Astrocyte (in vitro differentiated cells and primary cell): ENCODE results near the gene SLFN14. TPM values are rescaled to one million over a fixed set of nuclear protein-coding genes. Genes with fewer than 3 reads are reported as not detected.

Experiments
- DNase-seq: peaks from one replicate; pipeline ENCODE4 v3.0.0-alpha.2; 2010; ENCODE audit warnings: low read depth
- FAIRE-seq: peaks from 2 replicates; lab custom pipeline; 2011; peaks lifted over from hg19 to GRCh38; lab: Jason Lieb, UNC
- H2AFZ ChIP-seq: 2 replicates; pipeline ENCODE4 v1.6.0; 2012; ENCODE audit warnings: low read depth, low read length, inconsistent platforms
- H3K27ac ChIP-seq: 2 replicates; pipeline ENCODE4 v1.5.1; 2011; ENCODE audit warnings: low read depth, low read length, inconsistent platforms
- H3K27me3 ChIP-seq: 2 replicates; pipeline ENCODE4 v1.6.0; 2011; ENCODE audit warnings: low read length, inconsistent platforms; ENCODE audit not compliant: insufficient read depth
- H3K36me3 ChIP-seq: 2 replicates; pipeline ENCODE4 v1.5.1; 2011; ENCODE audit warnings: low read length, inconsistent platforms; ENCODE audit not compliant: insufficient read depth
- H3K4me1 ChIP-seq: 2 replicates; pipeline ENCODE4 v1.5.1; 2011; ENCODE audit warnings: low read length, inconsistent platforms; ENCODE audit not compliant: insufficient read depth
- H3K4me2 ChIP-seq: 2 replicates; pipeline ENCODE4 v1.6.0; 2012; ENCODE audit warnings: low read length, inconsistent platforms
- H3K4me3 ChIP-seq: 2 replicates; pipeline ENCODE4 v1.5.1; 2011; ENCODE audit warnings: low read depth, mild to moderate bottlenecking, low read length, inconsistent platforms; ENCODE audit not compliant: insufficient read depth
- H3K79me2 ChIP-seq: 2 replicates; pipeline ENCODE4 v1.6.0; 2012; ENCODE audit warnings: mild to moderate bottlenecking, low read length, inconsistent platforms; ENCODE audit not compliant: insufficient read depth
- H3K9ac ChIP-seq: 2 replicates; pipeline ENCODE4 v1.6.0; 2012; ENCODE audit warnings: mild to moderate bottlenecking, low read length, inconsistent platforms
- H3K9me3 ChIP-seq: 2 replicates; pipeline ENCODE4 v1.5.1; 2012; ENCODE audit warnings: low read depth, mild to moderate bottlenecking, low read length, inconsistent platforms; ENCODE audit not compliant: insufficient read depth
- H4K20me1 ChIP-seq: 2 replicates; pipeline ENCODE4 v1.6.0; 2012; ENCODE audit warnings: low read length, inconsistent platforms; ENCODE audit not compliant: insufficient read depth
- H3K27ac Mint-ChIP-seq: one replicate; pipeline ENCODE4 v1.8.0; 2021; ENCODE audit warnings: mild to moderate bottlenecking, mixed read lengths; ENCODE audit not compliant: unreplicated experiment
- H3K27me3 Mint-ChIP-seq: one replicate; pipeline ENCODE4 v1.8.0; 2021; ENCODE audit warnings: low read depth, mixed read lengths; ENCODE audit not compliant: unreplicated experiment
- H3K36me3 Mint-ChIP-seq: one replicate; pipeline ENCODE4 v1.8.0; 2021; ENCODE audit warnings: low read depth, mixed read lengths; ENCODE audit not compliant: unreplicated experiment
- H3K4me1 Mint-ChIP-seq: one replicate; pipeline ENCODE4 v1.8.0; 2021; ENCODE audit warnings: low read depth, mixed read lengths; ENCODE audit not compliant: unreplicated experiment
- H3K4me3 Mint-ChIP-seq: one replicate; pipeline ENCODE4 v1.8.0; 2021; ENCODE audit warnings: mild to moderate bottlenecking, moderate library complexity, mixed read lengths; ENCODE audit not compliant: unreplicated experiment
- H3K9me3 Mint-ChIP-seq: one replicate; pipeline ENCODE4 v1.8.0; 2021; ENCODE audit warnings: mild to moderate bottlenecking, mixed read lengths; ENCODE audit not compliant: unreplicated experiment
- EZH2 ChIP-seq: IDR thresholded peaks from 2 replicates; pipeline ENCODE4 v1.6.1; 2012; ENCODE audit warnings: mild to moderate bottlenecking, low read length, inconsistent platforms; ENCODE audit not compliant: insufficient read depth
- total RNA-seq: library from RNA; stranded (reverse); gene quantifications from 2 replicates; pipeline ENCODE4 v1.2.1, GENCODE V29; 2021
- TF ChIP-seq, protein P1 (sequence below): IDR thresholded peaks from 2 replicates; pipeline ENCODE4 v1.5.1; 2011; ENCODE audit warnings: low read depth, mild to moderate bottlenecking, inconsistent platforms, low read length, moderate library complexity; ENCODE audit not compliant: insufficient read depth

The SLFN14 gene
- total RNA-seq, 1 donor from 2014 or later, result not detected

DNA sequence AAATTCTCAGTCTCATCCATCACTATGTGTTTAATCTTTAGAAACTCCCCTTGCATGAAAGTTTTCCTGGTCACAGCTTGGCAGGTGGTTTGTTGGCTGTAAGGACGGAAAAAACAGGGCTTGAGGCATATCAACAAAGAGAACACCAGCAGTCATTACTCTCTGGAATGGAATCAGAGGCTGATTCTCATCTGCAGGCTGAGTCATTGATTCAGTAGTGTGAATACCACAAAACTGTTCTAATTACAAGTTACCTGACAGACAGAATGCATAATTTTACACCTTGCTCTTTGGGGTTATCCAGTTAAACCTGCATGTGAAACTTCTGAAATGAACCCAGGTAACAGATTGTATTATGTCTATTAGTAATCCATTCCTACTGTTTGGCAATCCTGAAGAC, 11.6 kb downstream of the SLFN14 start:
- Mint-ChIP-seq H3K27me3 (peaks cover 21% of the 10 kb centered on the region), H3K36me3 (no peaks in the 10 kb centered on the region)

DNA sequence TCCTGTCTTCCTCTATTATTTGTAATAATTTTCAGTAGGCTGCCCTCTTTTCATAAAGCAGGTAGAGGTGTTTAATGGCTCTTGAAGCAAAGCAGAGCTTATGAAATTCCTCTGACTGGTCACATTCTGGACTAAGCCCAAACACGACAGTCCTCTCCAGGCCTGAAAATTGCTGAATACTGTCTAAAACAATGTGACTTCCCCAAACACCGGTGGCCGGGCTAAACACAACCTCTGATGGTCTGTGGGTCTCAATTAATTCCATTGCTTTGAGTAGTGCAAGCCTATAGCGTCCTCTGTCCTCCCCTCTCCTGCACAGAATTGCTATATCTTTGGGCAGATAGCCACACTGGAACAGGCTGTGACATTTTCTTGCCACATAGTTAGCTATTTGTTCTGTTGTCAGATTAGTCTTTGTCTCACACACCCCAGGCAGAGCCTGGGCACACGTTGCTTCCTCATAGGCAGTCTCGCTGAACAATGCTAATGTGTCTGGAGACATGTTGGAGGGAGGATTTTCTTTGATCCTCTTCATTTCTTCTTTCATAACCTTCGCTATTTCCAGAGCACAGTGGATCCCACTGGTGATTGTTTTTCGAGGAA, 12.3 kb downstream of the SLFN14 start:
- no peaks in the 10 kb centered on the region for H3K4me1 Mint-ChIP-seq
- TF ChIP-seq EZH2, result no peak
- TF ChIP-seq, protein P1, sequence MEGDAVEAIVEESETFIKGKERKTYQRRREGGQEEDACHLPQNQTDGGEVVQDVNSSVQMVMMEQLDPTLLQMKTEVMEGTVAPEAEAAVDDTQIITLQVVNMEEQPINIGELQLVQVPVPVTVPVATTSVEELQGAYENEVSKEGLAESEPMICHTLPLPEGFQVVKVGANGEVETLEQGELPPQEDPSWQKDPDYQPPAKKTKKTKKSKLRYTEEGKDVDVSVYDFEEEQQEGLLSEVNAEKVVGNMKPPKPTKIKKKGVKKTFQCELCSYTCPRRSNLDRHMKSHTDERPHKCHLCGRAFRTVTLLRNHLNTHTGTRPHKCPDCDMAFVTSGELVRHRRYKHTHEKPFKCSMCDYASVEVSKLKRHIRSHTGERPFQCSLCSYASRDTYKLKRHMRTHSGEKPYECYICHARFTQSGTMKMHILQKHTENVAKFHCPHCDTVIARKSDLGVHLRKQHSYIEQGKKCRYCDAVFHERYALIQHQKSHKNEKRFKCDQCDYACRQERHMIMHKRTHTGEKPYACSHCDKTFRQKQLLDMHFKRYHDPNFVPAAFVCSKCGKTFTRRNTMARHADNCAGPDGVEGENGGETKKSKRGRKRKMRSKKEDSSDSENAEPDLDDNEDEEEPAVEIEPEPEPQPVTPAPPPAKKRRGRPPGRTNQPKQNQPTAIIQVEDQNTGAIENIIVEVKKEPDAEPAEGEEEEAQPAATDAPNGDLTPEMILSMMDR, result no peak
- Histone ChIP-seq H2AFZ (no peak overlapping the region), H3K36me3 (no peaks in the 10 kb centered on the region), H3K79me2 (no peaks in the 10 kb centered on the region), H3K27ac (no peak overlapping the region), H3K4me2 (no peak overlapping the region), H3K27me3 (peaks cover 27% of the 10 kb centered on the region), H3K4me3 (no peak overlapping the region), H3K4me1 (no peaks in the 10 kb centered on the region), H4K20me1 (no peaks in the 10 kb centered on the region), H3K9me3 (no peaks in the 10 kb centered on the region), H3K9ac (no peak overlapping the region)
- H3K36me3 Mint-ChIP-seq, result no peaks in the 10 kb centered on the region
- FAIRE-seq (no peak), DNase-seq (no peak)
- peaks cover 21% of the 10 kb centered on the region for H3K27me3 Mint-ChIP-seq
- no peak overlapping the region for H3K27ac Mint-ChIP-seq
- peaks cover 2% of the 10 kb centered on the region for H3K9me3 Mint-ChIP-seq
- no peak overlapping the region for H3K4me3 Mint-ChIP-seq

More for the DNA sequence above, 11.6 kb downstream of the SLFN14 start:
- H3K9me3 ChIP-seq, result no peaks in the 10 kb centered on the region
- H3K4me2 ChIP-seq, result no peak overlapping the region
- Mint-ChIP-seq H3K4me1 (no peaks in the 10 kb centered on the region), H3K9me3 (peaks cover 2% of the 10 kb centered on the region), H3K4me3 (no peak overlapping the region), H3K27ac (no peak overlapping the region)
- H3K27me3 ChIP-seq, result peaks cover 29% of the 10 kb centered on the region
- FAIRE-seq, result no peak
- H4K20me1 ChIP-seq, result no peaks in the 10 kb centered on the region
- no peaks in the 10 kb centered on the region for H3K36me3 ChIP-seq
- H3K79me2 ChIP-seq, result no peaks in the 10 kb centered on the region
- H3K4me1 ChIP-seq, result no peaks in the 10 kb centered on the region
- no peak overlapping the region for H3K9ac ChIP-seq
- no peak overlapping the region for H3K4me3 ChIP-seq
- no peak for DNase-seq
- H2AFZ ChIP-seq, result no peak overlapping the region
- no peak for TF ChIP-seq EZH2
- TF ChIP-seq, protein P1, result no peak
- H3K27ac ChIP-seq, result no peak overlapping the region

DNA sequence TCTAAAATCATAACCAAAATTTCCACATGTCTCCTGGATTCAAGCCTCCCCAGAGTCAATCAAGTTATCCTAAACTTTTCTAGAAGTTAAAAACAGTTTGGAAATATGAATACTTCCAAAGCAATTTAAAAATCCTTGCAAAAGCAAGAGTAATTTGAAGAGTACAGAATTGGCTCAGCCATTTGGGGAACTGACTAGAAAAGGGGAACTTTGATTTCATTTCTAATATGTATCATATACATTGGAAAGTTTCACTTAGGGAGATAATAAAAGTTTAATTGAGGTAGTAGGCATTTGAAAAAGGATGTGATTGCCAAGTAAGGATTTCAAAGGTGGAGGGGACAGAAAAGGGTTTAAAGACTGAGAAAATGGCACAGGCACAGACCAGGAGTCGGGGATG, 14.1 kb downstream of the SLFN14 start:
- no peaks in the 10 kb centered on the region for H4K20me1 ChIP-seq
- no peak overlapping the region for H3K4me3 Mint-ChIP-seq
- peaks cover 19% of the 10 kb centered on the region for H3K27me3 Mint-ChIP-seq
- no peak overlapping the region for H3K27ac Mint-ChIP-seq
- peaks cover 21% of the 10 kb centered on the region for H3K27me3 ChIP-seq
- H3K4me3 ChIP-seq, result no peak overlapping the region
- H3K79me2 ChIP-seq, result no peaks in the 10 kb centered on the region
- no peaks in the 10 kb centered on the region for H3K36me3 ChIP-seq
- peaks cover 2% of the 10 kb centered on the region for H3K9me3 Mint-ChIP-seq
- no peaks in the 10 kb centered on the region for H3K4me1 Mint-ChIP-seq
- no peaks in the 10 kb centered on the region for H3K36me3 Mint-ChIP-seq
- FAIRE-seq (no peak), DNase-seq (no peak)
- H3K9me3 ChIP-seq, result no peaks in the 10 kb centered on the region
- TF ChIP-seq EZH2, result no peak
- TF ChIP-seq, protein P1, result no peak
- H3K27ac ChIP-seq, result no peak overlapping the region
- no peak overlapping the region for H3K9ac ChIP-seq
- no peak overlapping the region for H3K4me2 ChIP-seq
- no peaks in the 10 kb centered on the region for H3K4me1 ChIP-seq
- no peak overlapping the region for H2AFZ ChIP-seq
